C4-2B (cell line): Measurements from ENCODE around the gene MYH6.

ENCODE experiments used
- H3K27ac ChIP-seq: fragments of 450-650 bp; 2 replicates; pipeline ENCODE4 v1.5.1; 2017
- ZFX ChIP-seq: fragments of 450-650 bp; IDR thresholded peaks from 2 replicates; pipeline ENCODE4 v1.6.1; 2017
- TF ChIP-seq, protein P1 (sequence below): fragments of 450-650 bp; conservative IDR thresholded peaks from 2 replicates; pipeline ENCODE4 v1.5.1; 2017; ENCODE audit warnings: mild to moderate bottlenecking

The MYH6 gene

DNA sequence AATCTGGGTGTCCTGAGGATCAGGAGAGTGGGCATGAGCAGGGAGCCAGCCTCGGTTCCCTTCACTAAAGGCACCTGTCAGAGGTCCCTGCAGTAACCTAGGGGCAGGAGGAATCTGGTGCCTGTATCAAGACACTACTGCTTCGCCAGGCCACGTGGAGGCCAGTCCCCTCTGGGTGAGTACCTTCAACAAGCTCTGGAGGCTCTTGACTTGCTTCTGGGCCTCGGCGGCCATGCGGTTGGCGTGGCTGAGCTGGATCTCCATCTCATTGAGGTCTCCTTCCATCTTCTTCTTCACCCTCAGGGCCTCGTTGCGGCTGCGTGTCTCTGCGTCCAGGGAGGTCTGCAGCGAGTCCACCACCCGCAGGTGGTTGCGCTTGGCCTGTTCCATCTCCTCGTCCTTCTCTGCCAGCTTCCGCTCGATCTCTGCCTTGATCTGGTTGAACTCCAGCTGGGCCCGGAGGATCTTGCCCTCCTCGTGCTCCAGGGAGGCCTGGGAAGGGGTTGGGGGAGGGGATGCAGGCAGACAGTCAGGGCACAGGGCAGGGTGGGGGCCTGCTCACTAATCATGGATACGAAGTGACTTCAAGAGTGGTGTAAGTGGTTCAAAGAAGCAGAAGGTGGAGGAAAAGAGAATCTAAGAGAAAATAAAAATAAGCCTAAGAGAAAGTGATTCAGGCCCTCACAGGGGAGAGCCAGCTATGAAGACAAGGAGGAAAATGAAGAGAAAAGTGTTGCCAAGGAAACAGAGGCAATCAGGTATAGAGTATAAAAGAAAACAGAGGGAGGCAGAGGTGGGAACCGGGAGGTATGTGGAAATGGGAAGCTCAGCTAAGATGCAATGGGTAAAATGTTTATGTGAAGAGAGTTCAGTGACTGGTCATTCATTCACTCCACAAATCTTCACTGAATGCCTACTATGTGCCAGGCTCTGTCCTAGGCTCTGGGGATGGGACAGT, 8.0 kb upstream of the MYH6 start:
- no peak overlapping the region for H3K27ac ChIP-seq
- TF ChIP-seq, protein P1, sequence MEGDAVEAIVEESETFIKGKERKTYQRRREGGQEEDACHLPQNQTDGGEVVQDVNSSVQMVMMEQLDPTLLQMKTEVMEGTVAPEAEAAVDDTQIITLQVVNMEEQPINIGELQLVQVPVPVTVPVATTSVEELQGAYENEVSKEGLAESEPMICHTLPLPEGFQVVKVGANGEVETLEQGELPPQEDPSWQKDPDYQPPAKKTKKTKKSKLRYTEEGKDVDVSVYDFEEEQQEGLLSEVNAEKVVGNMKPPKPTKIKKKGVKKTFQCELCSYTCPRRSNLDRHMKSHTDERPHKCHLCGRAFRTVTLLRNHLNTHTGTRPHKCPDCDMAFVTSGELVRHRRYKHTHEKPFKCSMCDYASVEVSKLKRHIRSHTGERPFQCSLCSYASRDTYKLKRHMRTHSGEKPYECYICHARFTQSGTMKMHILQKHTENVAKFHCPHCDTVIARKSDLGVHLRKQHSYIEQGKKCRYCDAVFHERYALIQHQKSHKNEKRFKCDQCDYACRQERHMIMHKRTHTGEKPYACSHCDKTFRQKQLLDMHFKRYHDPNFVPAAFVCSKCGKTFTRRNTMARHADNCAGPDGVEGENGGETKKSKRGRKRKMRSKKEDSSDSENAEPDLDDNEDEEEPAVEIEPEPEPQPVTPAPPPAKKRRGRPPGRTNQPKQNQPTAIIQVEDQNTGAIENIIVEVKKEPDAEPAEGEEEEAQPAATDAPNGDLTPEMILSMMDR, result no peak
- TF ChIP-seq ZFX, result no peak

DNA sequence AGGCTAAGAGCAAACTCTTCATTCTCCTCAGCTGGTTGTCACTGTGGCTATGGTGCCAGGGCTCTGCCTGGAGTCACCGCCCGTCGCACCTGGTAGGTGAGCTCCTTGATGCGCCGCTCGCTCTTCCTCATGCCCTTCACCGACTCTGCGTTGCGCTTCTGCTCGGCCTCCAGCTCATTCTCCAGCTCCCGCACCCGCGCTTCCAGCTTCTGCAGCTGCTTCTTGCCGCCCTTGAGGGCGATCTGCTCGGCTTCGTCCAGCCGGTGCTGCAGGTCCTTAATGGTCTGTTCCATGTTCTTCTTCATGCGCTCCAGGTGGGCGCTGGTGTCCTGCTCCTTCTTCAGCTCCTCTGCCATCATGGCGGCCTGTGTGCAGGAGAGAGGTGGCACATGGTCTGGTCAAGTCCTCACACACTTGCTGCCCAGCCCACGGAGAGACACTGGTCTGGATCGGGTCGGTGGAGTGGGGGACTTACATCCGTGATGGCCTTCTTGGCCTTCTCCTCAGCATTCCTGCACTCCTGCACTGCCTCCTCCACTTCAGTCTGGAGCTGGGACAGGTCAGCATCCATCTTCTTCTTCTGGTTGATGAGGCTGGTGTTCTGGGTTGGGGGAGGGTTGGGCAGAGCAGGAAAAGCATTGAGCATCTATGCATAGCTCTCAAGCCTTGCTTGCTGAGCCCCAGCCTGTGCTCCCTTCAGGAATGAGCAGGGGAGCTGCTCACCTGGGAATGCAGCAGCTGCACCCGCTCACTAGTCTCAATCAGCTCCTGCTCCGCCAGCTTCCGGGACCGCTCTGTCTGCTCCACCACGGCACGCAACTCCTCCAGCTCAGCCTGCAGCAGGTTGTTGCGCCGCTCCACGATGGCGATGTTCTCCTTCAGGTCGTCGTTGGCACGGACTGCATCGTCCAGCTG, 7.1 kb upstream of the MYH6 start:
- TF ChIP-seq, protein P1, result no peak
- no peak for TF ChIP-seq ZFX
- no peak overlapping the region for H3K27ac ChIP-seq

DNA sequence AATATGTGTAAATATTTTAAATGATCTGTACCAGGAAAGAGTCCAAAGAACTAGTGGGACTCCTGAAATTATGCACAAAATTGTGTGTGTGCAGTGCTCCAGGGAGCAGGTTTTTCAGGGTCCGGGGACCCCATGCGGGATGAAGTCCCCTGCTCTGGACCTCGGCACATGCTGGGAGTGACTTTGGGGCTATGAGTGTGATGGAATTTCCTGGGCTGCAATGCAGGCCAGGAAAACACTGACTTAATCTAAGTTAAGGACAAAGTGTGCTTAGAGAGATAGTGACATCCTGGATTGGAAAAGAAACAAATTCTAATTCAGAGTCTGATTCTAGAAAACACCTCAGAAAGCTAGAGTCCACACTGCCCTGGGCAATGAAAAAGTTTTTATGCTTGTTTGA, 6.2 kb upstream of the MYH6 start:
- no peak overlapping the region for H3K27ac ChIP-seq
- TF ChIP-seq, protein P1, result no peak
- TF ChIP-seq ZFX, result no peak

DNA sequence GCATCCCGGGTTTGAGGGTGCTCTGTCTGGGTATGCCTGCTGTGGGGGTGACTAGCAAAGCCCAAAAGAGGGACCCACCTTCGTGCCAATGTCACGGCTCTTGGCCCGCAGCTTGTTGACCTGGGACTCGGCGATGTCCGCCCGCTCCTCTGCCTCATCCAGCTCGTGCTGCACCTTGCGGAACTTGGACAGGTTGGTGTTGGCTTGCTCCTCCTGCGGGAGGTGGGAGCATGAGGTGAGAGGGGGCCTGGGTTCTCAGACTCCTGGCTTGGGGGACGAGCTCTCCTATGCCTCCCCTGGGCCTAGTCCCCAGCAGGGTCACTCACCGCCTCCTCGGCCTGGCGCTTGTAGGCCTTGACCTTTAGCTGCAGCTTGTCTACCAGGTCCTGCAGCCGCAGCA, 5.6 kb upstream of the MYH6 start:
- no peak overlapping the region for H3K27ac ChIP-seq
- TF ChIP-seq ZFX, result no peak
- TF ChIP-seq, protein P1, result no peak

DNA sequence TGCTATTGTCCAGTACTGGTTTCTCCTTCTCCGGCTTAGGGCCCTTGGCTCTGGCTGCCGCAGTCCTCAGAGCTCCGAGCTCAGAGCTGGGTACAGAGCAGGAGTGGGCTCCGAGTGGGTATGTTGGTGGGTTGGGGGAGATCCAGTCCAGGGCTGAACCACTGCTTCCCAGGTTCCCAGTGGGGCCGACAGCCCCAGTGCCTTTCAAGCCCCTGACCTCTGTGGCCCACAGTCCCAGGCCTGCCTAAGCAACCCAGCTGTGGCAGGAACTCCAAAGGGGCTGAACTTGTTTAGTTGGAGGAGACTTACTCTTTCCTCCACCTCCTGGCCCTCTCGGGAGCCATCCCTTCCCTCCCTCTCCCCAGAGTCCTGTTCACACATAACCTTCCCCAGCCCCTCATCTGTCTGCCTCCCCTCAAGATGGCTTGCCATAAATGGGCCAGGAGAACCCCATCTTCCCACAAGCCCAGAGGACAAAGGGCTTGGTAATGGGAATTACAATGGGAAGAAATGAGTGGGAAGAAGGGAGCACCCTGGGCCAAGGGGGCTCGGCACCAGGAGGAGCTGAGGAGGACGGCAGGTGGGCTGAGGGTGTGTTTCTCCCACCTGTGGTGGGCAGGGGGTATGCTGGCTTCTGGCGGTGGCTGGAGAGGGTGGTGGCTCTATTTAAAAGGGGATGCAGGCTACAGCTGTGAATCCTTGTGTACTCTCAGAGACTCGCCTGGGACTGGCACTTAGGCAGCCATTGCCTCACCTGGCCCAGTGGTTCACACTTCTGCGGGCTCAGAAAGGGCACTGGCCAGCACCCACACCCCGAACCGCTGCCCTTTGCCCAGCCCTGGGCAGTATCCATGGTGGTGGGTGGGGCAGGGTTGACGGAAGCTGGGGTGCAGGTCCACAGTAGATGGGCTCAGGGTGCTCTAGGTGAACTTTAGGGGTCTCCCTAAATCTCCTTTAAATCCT, 3.8 kb upstream of the MYH6 start:
- TF ChIP-seq ZFX, result no peak
- TF ChIP-seq, protein P1, result no peak
- no peak overlapping the region for H3K27ac ChIP-seq

DNA sequence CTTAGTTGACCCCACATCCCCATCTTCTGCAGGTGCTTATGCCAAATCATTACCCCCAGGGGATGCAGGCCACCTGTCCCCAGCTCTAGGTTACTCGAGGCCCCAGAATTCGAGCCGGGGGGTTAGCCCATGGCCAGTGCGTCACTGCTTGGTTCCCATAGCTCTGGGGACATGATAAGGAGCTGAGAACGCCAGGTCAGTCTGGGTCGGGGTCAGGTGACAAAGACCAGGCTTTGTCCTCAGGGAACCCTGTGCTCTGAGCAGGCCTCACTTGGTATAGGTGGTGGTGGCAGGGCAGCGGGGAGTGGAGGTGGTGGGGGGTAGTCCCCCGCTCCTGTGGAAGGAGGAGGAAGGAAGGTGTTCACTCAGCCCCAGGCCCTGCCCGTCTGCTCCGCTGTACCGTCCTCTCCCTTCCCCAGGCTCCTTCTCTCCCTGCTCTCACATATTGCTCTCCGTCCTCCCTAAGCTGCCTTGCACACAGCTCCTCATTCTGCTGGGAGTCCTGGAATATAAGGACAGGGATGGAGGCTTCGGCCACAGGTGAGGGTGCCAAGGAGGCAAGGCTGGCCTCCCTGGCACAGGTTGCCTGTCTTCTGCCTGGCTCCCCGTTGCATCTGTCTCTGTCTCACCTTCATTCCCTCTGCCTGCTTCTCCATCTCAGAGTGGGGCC, 2.0 kb upstream of the MYH6 start:
- no peak for TF ChIP-seq ZFX
- TF ChIP-seq, protein P1, result no peak

More for the DNA sequence above, 2.0 kb upstream of the MYH6 start:
- no peak overlapping the region for H3K27ac ChIP-seq
